LoVo (cell line): ENCODE measurements around the gene SLC8A1.

Experiments
- DNase-seq: peaks from one replicate; pipeline ENCODE4 v3.0.0-alpha.2; 2016; ENCODE audit warnings: low spot score

Gene SLC8A1

DNA sequence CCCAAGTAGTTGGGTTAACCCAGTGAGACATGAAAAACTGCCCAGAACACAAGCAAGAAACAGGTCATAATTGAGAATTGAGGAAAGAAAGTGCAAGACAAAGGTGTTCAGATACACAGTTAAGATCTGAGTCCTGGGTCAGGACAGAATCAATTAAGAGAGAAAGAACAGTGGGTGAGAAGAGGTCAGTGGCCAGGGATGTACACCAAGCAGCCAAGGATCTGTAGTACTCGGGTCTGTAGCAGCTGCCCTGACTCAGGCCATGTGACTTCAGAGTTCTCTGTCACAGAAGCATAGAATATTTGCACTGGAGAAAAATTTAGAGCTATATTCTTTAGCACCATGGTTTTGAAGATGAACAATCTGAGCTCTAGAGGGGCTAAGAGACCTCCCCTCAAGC lies 141.6 kb downstream of the SLC8A1 start:
- DNase-seq: no peak

- no peak for DNase-seq
Observed at GRCh38 chr2:40304340-40304739, 147.6 kb downstream of the SLC8A1 start.

DNA sequence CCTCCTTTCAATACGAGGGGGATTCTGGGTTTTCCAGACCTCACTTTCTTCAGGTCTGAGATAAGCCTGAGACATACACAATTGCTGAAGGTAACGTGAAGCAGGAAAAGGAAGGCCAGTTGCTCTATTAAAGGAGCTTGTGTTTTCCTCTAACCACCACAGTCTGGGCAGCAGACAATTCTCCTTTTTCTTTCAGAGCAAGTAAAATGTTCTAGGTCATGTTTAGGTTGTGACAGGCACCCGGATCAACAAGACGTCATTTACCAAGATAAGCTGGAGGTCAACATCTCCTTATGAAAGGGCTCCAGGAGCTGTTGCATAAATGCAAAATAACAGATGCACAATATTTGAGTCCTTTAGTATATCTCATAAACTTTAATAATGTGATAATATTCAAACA lies 148.1 kb downstream of the SLC8A1 start:
- no peak for DNase-seq

GRCh38 chr2:40302751-40303325 lies 149.1 kb downstream of the SLC8A1 start:
- no peak for DNase-seq

GRCh38 chr2:40300391-40300790 lies 151.5 kb downstream of the SLC8A1 start:
- no peak for DNase-seq

GRCh38 chr2:40299781-40300180 lies 152.1 kb downstream of the SLC8A1 start:
- no peak for DNase-seq

- DNase-seq: no peak
Observed at GRCh38 chr2:40299173-40299572, 152.7 kb downstream of the SLC8A1 start.

DNA sequence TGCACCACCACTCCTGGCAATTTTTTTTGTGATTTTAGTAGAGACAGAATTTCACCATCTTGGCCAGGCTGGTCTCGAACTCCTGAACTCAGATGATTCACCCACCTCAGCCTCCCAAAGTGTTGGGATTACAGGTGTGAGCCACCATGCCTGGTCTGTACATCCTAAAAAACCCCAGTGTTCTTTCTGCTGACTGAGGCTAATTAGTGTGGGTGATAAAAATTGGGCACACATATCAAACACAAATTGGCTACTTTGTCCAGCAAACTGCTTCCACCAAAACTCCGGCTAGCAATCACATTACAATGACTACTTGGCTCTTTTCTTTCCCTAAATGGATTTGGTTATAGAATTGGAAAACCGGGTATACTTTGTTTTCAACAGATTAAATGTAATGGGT lies 153.9 kb downstream of the SLC8A1 start:
- no peak for DNase-seq

- DNase-seq: no peak
Observed at GRCh38 chr2:40292291-40292690, 159.6 kb downstream of the SLC8A1 start.

DNA sequence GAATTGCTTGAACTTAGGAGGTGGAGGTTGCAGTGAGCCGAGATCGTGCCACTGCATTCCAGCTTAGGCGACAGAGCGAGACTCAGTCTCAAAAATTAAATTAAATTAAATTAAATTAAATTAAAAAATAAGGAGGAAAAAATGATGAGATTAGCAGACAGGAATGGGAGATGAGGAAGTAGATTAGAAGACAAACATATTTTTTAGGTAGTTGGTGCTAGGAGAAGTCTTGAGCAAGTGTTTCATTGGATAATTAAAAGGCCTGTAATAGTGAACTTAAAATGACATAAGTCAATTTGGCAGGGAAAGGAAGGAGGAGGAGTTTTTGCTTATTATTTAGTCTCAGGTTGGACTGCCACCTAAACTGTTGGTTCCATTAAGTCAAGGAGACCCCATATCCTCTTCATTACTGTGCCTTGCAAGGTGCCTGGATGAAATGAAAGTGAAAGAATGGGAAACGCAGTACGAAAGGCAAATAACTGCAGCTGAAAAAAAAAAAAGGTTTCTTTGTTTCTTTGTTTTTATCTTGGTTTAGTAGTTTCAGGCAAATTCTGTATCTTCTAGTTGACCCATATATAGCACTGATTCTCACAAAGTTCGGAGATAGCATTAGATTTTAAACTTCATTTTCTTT lies 162.0 kb downstream of the SLC8A1 start:
- no peak for DNase-seq

- no peak for DNase-seq
Observed at GRCh38 chr2:40287773-40288172, 164.1 kb downstream of the SLC8A1 start.

GRCh38 chr2:40287195-40287594 lies 164.7 kb downstream of the SLC8A1 start:
- DNase-seq: no peak

- DNase-seq: no peak
Observed at GRCh38 chr2:40286721-40287120, 165.2 kb downstream of the SLC8A1 start.

- no peak for DNase-seq
Observed at GRCh38 chr2:40285391-40285790, 166.5 kb downstream of the SLC8A1 start.

- DNase-seq: no peak
Observed at GRCh38 chr2:40284797-40285196, 167.1 kb downstream of the SLC8A1 start.

GRCh38 chr2:40283111-40283909 lies 168.6 kb downstream of the SLC8A1 start:
- DNase-seq: no peak

- DNase-seq: no peak
Observed at GRCh38 chr2:40282428-40282827, 169.5 kb downstream of the SLC8A1 start.

GRCh38 chr2:40281021-40281940 lies 170.6 kb downstream of the SLC8A1 start:
- DNase-seq: no peak

GRCh38 chr2:40279482-40279881 lies 172.4 kb downstream of the SLC8A1 start:
- no peak for DNase-seq

DNA sequence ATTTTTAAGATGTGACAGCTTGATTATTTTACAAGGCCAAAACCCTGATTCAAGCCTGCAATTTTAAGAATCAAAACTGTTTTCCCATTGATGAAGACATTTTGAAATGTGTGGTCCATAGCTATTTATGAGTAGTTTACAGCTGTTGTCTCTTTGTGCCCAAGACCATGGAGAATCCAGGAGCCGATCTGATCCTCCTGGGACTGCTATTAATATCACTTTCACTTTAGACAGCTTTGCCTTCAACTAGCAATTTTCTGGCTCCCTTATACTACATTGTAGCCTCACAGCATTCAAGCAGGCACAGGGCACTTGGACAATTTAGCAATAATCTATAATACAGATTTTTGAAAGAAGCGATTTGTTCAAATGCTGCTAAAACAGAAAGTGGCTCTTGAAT lies 172.9 kb downstream of the SLC8A1 start:
- DNase-seq: no peak

GRCh38 chr2:40276076-40276475 lies 175.8 kb downstream of the SLC8A1 start:
- DNase-seq: no peak

- DNase-seq: no peak
Observed at GRCh38 chr2:40274270-40274669, 177.6 kb downstream of the SLC8A1 start.
